ENCODE results near the gene STK32B.

Gene STK32B

DNA sequence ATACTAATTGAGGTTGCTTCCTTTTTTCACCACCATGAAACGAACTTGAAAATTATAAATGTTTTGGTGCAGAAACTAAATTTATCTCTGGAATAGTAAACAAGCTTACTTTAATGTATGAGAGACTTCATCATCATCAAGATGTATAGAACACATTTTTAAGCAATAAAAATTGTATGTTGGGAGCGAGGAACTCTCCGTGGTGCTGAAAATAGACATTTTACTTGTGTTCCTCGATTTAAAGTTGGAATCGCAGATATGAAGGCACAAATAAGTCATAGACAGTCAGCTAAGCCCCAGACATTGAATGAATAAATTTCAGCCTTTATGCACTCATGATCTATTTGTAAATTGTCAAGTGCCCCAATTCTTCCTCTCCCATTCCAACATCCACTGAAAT lies 310.7 kb downstream of the STK32B start:
- DNase-seq (ENCODE audit: low read depth, low spot score) = no peak

DNA sequence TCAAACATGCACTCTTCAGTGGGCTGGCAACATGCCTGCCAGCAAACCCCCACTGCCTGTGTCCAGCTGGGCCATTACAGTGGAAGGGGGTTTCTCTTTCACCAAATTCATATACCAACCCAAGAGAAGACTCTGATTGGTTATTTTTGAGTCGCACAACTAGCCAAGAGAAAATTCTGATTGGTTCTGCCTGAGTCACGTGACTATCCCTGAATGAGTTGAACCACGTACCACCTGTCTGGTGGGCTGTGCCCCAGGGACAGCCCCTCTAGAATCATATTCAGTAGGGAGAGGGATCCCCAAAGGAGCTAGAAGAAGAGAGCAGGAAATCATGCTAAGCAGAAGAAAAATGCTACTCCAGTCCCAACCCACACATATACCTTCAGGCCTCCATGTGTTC lies 313.1 kb downstream of the STK32B start:
- no peak for DNase-seq (ENCODE audit: low read depth, low spot score)

DNA sequence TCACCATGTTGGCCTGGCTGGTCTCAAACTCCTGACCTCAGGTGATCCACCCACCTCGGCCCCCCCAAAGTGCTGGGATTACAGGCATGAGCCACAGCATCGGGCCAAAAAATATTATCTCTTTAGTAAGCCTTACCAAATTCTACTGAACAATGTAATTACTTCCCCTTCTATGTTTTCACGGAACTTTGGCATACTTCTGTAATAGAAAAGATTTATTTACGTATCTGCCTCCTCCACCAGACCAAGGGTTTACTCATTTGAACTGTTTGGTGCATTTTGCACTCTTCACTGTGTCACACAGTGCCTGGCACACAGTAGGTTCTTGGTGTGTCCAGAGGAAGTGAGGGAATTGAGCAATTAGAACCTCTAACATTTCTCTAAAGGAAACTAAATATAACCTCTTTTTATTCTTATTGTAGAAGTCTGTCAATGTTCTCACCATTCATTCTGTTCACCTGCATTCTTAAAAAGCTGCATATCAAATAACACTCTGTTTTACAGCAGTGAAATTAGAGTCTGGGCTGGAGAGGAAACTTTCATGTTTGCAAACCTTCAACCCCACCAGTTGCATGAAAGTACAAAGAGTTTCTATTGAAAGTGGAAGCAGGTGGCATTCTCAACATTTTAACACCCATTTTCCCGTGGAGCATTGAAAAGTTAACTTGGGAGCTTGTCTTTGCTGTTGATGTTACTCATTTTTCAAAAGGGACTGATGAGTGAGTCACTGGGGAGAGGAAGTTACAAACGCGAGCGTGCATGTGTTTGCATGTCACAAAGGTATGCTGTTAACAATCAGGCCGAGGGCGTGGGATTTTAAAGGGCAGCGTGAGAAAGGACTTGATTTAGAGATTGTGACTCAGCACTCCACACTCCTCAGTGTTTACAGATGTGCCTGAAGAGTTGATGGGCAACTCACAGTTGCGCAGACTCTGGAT lies 314.1 kb downstream of the STK32B start:
- no peak for DNase-seq (ENCODE audit: low read depth, low spot score)

DNA sequence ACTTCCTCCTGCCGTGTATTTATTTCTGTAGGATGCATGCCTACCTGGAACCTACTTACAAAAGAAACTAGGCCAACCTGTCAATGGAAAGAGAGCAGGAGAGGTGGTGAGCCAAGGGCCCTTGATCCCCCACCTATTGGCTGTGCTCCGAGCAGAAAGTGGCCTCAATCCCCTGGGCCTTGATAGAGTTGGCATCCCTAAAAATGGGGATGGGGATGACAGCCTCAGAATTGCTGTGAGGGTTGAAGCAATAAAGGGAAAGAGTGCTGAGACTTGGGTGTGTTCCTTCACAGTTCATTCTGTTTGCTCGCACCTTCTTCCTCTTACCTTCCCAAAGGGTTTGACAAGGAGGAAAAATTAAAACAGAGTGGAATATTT lies 314.7 kb downstream of the STK32B start:
- DNase-seq (ENCODE audit: low read depth, low spot score) = no peak

DNA sequence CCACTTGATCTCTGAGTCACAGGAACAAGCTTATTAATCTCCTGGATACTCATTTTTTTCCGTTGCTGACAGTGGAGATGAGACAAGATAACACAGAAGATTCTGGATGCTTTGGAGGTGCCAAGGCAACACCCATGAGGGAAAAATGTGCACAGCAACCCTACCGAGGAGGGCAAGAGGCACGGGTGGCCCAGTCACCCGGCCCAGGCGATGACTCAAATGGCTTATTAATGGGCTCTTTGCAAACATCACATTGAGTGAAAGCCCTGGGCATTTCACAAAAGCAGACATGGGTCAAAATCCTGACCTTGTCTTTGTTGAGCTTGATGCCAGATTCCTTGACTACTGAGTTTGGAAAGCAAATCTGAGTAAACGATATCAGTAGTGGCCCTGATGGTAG lies 315.1 kb downstream of the STK32B start:
- DNase-seq (ENCODE audit: low read depth, low spot score) = no peak

DNA sequence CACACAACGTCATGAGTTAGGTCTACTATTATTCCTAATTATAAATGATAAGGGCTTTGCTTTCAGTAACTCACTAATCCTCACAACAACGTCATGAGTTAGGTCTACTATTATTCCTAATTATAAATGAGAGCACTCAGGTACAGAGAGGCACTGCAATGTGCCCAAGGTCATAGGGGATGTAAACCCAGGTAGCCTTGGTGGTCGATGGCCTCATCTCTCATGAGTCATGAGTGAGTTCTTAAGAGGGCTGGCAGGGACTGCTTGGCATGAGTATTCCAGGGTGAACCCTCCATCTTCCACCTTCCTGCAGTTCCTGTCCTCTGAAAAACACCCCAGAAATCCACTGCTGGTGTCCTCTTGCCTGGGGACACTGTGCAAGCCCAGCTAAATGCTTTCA lies 317.1 kb downstream of the STK32B start:
- DNase-seq (ENCODE audit: low read depth, low spot score) = no peak

DNA sequence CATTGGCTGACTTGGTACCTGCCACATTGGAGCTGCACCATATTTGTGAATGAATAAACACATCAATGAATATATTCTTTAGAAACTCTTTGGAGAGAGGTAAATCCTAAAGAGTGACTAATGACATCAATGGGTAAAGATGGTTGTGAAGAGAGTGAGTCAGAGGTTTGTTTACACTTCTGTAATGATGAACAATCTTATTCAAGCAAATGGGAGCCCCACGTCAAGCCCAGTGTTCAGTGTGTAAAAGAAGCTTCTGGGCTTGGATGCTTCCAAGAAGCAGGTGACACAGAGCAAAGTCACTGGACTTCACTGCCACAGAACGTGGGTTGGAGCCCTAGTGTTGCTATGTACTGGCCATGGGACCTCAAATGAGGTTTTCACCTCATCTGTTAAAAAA lies 319.0 kb downstream of the STK32B start:
- no peak for DNase-seq (ENCODE audit: low read depth, low spot score)

DNA sequence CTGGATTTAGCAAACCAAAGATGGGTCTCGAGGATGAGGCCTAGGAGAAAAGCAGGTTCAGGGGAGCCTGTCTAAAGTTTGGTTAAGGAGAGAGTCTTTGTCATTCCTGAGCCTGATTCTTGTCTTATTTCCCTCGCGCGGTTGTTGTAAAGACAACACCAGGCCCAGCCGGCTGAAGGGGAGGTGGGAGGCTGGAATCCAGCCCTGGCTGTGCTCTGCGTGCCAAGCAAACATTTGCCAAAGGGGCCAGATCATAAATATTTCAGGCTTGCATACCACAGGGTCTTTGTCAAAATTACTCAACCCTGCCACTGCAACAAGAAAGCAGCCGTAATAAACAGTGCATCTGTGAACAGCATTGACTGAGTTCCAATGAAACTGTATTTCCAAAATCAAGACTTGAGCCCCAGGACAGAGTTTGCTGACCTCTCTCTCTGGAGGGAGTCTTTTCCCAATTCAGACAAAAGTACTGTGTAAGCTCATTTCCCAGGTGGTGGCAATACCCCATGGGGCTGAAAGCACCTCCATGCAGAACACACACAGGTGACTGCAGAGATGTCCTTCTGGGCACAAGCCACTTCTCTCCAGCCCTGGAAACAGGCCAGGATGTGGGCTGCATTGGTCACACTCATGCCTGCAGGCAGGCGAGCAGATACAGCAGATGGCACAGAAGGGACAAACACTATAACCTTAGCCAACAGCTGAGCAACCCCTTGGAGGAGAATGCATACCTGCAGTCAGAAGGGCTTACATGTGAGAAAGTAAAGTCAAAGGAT lies 320.3 kb downstream of the STK32B start:
- no peak for DNase-seq (ENCODE audit: low read depth, low spot score)

DNA sequence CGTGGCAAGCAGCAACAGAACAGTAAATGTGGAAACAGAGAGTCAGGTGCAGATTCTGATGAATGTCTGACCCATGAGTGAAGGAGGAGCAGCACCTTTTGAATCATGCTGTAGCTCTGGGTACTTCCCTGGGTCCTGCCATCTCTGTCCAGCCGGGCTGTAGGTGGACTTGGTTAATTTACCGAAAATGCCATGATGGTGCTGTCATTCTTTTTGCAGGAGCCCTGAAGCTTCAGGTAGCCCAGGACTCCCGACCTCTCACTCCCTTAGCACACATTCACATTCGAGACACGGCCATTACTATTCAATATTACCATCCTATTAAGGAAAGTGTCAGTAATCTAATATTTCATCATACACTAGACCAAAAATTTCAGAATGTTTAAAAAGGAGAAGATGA lies 320.9 kb downstream of the STK32B start:
- no peak for DNase-seq (ENCODE audit: low read depth, low spot score)

DNA sequence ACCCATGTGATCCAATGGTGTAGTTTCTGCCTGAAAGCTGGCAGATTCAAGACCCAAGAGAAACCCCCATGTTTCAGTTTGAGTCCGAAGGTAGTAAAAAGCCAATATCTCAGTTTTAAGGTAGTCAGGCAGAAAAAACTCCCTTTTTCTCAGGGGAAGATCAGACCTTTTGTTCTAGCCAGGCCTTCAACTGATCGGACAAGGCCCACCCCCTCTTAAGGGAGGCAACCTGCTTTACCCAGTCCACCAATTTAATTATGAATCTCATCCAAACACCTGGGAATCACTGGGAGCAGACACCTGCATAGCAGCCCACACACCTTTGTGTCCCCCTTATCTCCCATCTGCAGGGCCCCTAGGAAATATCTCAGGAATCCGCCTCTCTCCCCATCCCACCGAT lies 322.0 kb downstream of the STK32B start:
- DNase-seq (ENCODE audit: low read depth, low spot score) = no peak

DNA sequence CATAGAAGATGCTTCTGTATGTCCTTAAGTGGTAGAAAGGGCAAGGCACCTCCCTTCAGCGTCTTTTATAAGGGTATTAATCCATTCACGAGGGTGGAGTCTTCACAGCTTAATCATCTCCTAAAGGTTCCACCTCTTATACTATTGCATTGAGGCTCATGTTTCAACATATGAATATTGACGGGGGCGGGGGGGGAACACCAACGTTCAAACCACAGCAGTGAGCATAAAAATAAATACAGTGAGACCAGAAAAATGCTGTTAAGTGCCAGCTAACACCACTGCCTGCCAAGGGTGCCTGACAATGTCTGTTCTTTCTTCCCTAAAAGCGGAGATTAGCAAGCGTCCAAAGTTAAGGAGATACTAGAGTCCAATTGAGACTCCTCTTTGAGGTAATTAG lies 323.3 kb downstream of the STK32B start:
- no peak for DNase-seq (ENCODE audit: low read depth, low spot score)

DNA sequence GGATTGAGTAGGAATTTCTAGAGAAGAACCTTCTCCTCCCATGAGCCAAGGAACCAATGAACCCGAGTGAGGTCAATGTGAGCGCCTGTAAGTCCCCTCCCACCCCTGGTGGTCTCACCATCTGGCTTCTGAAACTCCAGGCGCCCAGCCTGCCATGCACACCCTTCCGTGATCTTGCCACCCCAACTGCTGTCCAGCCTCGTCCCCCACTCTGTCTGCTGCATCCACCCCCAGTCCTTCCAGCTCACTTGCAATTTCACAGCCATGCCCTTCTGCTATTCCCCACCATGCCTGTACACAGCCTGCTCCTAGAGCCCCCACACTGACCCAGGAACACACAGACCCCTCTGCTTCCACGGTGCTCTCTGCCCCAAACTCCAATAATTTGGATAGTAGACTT lies 323.7 kb downstream of the STK32B start:
- DNase-seq (ENCODE audit: low read depth, low spot score) = no peak

DNA sequence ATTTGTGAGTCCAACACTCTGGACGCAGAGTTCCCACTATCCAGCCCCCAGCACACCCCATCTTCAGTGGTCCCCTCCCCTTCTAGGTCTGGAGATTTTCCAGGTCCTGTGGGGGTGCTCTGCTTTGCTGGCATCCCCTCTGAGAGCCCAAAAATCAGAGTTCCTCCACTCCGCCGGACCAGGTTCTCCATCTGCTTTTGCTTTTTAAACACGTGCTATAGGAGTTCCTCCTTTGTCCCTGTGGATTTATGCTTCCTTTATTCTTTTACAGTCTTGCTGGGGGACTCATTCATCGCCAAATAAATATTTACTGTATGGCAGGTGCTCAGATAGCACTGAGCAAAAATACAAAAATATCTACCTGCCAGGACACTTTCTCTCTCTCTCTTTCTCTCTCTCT lies 324.7 kb downstream of the STK32B start:
- DNase-seq (ENCODE audit: low read depth, low spot score) = no peak

DNA sequence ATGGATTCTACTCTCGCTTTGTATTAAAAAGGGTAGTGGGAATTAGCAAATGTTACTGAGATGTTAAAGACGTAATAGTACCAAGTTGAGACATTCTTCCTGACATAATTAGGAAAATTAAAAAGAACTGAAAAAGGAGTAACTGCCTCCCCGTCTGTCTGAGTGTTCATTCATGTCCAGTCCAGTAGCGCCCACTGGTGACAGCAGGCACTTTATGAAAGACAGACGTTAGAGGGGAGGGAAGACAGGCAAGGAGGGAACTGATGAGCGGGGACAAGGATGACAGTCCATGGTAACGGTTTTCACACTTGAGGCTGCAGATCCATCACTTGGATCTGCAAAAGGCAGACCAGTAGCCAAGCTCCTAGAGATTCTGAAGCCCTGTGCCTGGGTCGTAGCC lies 326.7 kb downstream of the STK32B start:
- DNase-seq (ENCODE audit: low read depth, low spot score) = no peak

DNA sequence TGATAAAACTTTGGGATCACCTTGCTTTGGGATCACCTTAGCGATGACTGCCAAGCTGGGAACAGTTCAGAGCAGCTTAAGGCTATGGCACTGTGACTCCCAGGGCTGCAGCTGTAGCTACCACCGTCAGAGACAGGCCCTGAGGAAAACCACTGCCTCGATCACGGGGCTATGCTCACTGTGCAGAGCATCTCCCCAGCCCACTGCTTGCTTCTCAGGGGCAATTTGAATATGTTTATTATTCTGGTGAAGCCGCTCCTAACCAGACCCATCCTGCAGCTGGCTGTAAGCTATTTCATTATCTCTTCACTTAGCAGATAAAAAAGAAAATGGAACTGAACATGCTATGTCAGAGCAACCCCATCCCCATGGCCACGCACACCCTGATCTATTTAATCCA lies 328.6 kb downstream of the STK32B start:
- DNase-seq (ENCODE audit: low read depth, low spot score) = no peak

DNA sequence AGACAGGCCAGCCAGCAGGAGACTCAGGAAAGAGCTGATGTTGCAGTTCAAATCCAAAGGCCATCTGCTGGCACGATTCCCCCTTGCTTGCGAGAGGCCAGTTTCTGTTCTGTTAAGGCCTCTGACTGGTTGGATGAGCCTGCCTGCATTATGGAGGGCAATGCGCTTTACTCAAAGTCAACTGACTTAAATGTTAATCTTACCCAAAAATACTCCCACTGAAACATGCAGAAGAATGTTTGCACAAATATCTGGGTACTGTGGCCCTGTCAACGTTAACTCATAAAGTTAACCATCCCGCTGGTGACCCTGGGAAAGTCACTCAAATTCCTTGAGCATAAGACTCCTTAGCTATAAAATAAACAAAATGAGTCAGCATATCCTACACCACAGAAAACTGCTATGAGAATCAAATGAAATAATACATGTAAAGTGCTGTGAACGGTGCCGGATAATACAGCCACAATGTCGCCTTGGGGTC lies 330.7 kb downstream of the STK32B start:
- peak; percentile 47 for DNase-seq (ENCODE audit: low read depth, low spot score)

DNA sequence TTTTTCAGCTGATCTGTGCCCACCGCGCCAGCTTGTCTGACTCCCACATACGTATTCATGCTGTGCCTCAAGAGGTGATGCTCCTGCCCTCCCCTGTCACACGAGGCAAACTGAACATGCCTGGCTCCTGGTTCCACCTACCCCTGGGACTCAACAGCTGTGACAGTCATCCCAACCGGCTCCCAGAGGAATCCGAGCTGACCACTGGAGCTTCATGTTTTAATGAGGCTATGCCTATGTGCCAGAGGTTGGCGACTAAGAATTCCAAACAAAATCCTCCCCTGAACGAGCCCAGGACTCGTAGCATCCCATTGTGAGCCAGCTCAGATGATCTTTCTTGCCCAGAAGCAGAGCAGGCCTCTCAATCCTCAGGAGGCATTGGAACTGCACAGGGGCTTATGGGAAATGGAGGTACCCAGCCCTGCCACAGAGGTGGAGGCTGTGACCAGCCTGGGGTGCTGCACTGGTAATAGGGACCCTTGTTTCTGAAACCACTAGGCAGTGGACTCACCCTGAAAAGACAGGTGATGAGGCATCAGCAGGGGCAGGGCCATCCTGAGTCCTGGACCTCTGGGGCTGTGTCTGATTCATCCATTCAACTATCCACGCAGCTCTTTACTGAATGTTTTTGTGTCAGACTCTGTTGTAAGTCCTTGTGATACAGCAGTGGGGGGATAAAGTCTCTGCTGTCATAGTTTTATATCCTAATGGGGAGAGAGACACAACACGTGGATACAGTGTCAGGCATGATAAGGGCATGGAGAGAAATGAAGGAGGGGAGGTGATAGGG lies 332.1 kb downstream of the STK32B start:
- DNase-seq (ENCODE audit: low read depth, low spot score) = no peak

DNA sequence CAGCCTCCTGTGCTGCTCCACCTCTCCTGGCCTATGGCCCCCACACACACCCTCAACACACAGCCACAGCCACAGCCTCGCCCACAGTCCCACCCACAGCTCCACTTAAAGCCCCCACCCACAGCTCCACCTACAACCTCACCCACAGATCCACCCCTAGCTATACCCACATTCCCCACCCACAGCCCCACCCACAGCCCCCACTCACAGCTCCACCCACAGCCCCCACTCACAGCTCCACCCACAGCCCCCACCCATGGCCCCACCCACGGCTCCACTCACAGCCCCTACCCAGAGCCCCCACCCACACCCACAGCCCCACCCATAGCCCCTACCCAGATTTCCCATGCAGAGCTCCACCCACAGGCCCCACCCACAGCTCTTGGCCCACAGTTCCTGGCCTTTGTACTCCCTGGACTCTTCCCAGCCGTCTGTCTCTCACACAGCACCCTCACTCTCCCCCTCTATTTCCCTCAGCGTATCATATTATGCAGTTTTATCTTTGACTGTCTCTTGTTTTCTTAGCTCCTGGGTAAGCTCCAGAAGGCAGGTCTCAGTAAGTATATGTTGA lies 334.5 kb downstream of the STK32B start:
- DNase-seq (ENCODE audit: low read depth, low spot score) = no peak

DNA sequence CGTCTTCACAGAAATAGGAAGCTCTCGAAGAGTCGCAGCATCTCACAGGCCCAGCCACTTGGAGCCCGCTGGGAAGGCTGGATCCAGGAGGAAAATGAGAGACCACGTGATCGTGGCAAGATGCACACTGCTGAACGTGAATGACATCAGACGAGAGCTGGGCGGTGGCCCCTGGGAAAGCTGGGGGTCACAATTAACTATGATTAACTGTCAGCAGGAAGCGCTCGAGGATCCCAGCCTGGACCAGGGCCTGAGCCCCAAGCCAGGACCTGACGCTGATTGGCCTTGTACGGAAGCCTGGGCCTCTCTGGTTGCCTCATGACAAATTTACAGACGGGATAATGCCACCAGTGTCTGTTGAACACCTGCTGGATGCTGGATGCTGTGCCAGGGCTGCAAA lies 335.6 kb downstream of the STK32B start:
- DNase-seq (ENCODE audit: low read depth, low spot score) = no peak

DNA sequence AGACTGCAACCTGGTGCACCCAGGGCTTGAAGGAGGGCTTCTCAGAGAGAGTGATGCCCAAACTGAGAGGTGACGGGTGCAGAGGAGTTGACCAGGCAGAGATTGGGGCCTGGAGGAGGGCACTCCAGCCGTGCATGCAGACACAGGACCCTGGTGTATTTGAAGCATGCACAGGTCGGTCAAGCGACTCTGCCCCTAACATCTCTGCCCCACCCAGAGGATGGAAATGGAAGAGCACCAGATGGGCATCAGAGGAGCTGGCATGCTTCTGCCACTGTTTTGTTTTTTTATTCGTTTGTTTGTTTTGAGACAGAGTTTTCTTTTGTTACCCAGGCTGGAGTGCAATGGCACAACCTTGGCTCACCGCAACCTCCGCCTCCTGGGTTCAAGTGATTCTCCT lies 336.2 kb downstream of the STK32B start:
- DNase-seq (ENCODE audit: low read depth, low spot score) = no peak

DNA sequence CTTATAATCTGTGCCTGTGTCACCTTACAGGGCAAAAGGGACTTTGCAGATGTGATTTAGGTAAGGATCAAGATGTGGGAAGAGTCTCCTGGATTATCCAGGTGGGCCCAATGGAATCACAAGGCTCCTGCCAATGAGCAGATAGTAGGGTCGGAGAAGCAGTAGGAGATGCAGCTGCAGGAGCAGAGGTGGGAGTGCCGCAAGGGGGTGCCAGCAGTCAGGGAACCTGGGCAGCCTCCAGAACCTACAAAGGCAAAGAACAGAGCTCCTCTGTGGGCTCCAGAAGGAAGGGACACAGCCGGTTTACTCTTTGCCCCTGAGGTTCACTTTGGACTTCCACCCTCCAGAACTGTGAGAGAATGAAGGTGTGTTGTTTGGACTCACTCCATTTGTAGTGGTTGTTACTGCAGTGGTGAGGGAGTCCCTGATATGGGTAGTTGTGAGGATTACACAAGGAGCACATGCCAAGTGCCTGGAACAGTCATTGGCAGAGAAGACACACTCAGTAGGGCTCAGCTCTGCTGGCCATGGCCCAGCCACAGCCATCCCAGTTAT lies 338.6 kb downstream of the STK32B start:
- DNase-seq (ENCODE audit: low read depth, low spot score) = no peak
